Subcutaneous adipose tissue (tissue), 4 donors: ENCODE measurements around the gene ATXN1. TPM values are rescaled to one million over a fixed set of nuclear protein-coding genes. Genes with fewer than 3 reads are reported as not detected.

Source experiments
- CTCF ChIP-seq: fragments of 450-650 bp; IDR thresholded peaks from one replicate; pipeline ENCODE4 v1.5.1; 2016; ENCODE audit warnings: low read depth, mild to moderate bottlenecking, control low read depth, antibody characterized with exemption, moderate library complexity
- total RNA-seq, 4 donors: library from RNA; depleted of rRNA; stranded (reverse); fragments of >200 nt; gene quantifications; one replicate each; pipeline ENCODE4 v1.1.0, GENCODE V29; 2016

ATXN1 gene
- total RNA-seq, 4 donors from 2014 or later = 27.1 to 35.6 (median 35.1) TPM

GRCh38 chr6:16644540-16645250, 116.6 kb downstream of the ATXN1 start:
- TF ChIP-seq CTCF = no peak

- no peak for TF ChIP-seq CTCF
Observed at GRCh38 chr6:16639684-16640480, 121.4 kb downstream of the ATXN1 start.

GRCh38 chr6:16637635-16638034, 123.6 kb downstream of the ATXN1 start:
- no peak for TF ChIP-seq CTCF

GRCh38 chr6:16635810-16636602, 125.3 kb downstream of the ATXN1 start:
- no peak for TF ChIP-seq CTCF

GRCh38 chr6:16635291-16635809, 125.9 kb downstream of the ATXN1 start:
- TF ChIP-seq CTCF = no peak

- TF ChIP-seq CTCF = no peak
Observed at GRCh38 chr6:16634855-16635254, 126.4 kb downstream of the ATXN1 start.
